ENCODE data around the gene NELL1.

The NELL1 gene

DNA sequence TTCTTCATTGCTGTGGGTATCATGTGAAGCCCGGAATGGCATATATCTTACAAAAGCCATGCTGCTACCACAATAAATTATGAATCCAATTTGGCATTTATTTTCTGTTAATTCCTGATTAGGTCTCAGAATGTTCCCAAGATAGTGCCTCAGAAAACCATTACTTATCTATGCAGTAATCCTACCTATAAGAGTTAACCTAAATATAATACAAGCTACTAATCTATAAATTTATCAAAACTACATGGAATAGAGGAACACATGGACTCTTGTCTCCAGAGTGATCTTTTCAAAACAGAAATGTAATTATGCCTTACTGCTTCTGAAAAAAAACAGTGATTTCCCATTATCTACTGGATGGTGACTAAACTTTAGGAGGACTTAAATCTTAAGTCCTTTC, 835.7 kb downstream of the NELL1 start:
- in situ Hi-C loops (cut with HindIII; ENCODE audit: low sequenced_read_pairs) = no loop called here
- TF ChIP-seq, protein P1, sequence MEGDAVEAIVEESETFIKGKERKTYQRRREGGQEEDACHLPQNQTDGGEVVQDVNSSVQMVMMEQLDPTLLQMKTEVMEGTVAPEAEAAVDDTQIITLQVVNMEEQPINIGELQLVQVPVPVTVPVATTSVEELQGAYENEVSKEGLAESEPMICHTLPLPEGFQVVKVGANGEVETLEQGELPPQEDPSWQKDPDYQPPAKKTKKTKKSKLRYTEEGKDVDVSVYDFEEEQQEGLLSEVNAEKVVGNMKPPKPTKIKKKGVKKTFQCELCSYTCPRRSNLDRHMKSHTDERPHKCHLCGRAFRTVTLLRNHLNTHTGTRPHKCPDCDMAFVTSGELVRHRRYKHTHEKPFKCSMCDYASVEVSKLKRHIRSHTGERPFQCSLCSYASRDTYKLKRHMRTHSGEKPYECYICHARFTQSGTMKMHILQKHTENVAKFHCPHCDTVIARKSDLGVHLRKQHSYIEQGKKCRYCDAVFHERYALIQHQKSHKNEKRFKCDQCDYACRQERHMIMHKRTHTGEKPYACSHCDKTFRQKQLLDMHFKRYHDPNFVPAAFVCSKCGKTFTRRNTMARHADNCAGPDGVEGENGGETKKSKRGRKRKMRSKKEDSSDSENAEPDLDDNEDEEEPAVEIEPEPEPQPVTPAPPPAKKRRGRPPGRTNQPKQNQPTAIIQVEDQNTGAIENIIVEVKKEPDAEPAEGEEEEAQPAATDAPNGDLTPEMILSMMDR (IDR thresholded peaks at IDR 0.05; ENCODE audit: low read depth, low read length, missing control alignments) = no peak

DNA sequence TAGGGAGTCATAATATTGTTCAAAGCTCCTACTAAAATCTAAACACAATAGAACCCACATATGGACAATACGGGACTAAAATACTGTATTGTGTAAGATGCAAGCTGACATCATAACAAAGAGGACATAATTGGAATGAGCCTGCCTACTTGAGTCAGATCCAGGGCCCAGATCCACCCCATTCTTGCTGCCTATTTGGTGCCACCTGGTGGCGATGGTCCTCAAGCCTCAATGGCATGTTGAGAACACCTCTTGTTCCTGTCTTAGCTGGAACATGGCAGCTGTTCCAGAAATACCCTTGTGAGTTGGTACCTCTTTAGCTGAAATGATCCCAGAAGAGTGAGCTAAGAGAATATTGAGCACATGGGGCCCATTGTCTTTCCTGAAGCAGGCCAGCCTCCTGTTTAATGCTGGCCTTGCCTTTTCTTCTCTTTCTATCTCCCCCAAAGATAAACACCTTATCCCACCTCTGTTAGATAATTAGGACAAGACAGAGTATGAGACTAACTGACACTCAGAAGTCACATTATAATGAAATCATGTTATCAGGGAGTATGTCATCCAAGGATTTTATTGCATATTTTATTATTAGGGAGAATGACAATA, 842.6 kb downstream of the NELL1 start:
- DNase-seq (ENCODE audit: low read depth) = peak; percentile 40
- no peak overlapping the region for H3K4me3 ChIP-seq (ENCODE audit: low read depth, low read length)
- TF ChIP-seq, protein P1 (IDR thresholded peaks at IDR 0.05; ENCODE audit: low read depth, low read length, missing control alignments) = peak; percentile 71
- in situ Hi-C loops (cut with HindIII; ENCODE audit: low sequenced_read_pairs) = no loop called here

More for the DNA sequence above, 835.7 kb downstream of the NELL1 start:
- no peak for DNase-seq (ENCODE audit: low read depth)
- H3K4me3 ChIP-seq (ENCODE audit: low read depth, low read length) = no peak overlapping the region

DNA sequence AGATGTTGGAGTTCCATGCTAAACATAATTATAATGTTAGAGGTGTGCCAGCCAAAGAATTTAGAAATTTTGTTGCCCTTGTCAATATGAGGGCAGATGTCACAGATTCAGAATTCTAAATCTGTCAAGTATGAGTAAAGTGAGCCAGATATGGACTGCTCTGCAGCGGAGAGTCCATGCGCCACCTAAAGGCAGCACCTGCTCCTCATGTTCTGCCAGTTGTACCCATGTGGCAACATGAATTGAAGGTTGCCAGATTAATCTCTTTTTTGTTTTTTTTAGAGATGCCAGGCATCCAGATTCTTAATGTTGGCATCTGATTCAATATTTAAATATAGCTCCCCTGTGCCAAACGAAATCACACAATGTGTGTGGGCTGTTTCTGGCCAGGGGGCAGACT, 844.9 kb downstream of the NELL1 start:
- no peak overlapping the region for H3K4me3 ChIP-seq (ENCODE audit: low read depth, low read length)
- DNase-seq (ENCODE audit: low read depth) = no peak
- in situ Hi-C loops (cut with HindIII; ENCODE audit: low sequenced_read_pairs) = no loop called here
- TF ChIP-seq, protein P1 (IDR thresholded peaks at IDR 0.05; ENCODE audit: low read depth, low read length, missing control alignments) = peak; percentile 20

DNA sequence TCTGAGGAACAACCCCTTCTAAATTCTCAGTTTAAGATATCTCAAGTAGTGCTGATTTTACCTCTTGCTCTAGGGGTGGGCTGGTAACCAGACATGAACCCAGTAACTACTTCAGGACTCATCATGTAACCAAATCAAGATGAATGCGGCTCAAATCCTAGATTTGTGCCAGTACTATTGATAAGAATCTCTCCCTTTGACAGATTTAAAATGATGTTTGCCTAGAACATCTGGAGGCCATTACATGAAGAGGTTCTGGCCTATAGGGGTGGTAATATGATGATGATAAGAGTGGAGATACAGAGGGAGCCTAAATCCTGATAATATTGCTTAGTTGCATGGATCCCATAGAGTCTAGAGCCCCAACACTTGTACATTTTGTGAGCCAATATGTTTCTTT, 850.9 kb downstream of the NELL1 start:
- TF ChIP-seq, protein P1 (IDR thresholded peaks at IDR 0.05; ENCODE audit: low read depth, low read length, missing control alignments) = no peak
- no peak for DNase-seq (ENCODE audit: low read depth)
- no peak overlapping the region for H3K4me3 ChIP-seq (ENCODE audit: low read depth, low read length)
- in situ Hi-C loops (cut with HindIII; ENCODE audit: low sequenced_read_pairs) = no loop called here

DNA sequence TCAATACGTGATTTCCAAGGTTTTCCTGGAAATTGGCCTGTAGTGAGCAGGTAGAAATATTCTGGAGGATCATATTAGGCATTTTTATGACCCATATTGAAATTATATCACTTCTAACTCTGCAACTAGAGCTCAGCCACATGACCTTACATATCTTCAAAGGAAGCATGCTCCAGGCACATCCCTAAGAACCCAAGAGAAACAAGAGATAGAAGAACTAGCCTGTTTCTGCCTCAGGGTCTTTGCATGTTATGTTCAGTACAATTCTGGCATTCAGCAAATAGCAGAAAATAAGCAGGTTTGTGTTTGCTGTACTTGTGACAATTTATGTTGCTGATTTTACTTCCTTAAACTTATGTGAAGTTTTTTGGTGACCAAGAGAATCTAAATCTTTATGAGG, 859.8 kb downstream of the NELL1 start:
- DNase-seq (ENCODE audit: low read depth) = no peak
- TF ChIP-seq, protein P1 (IDR thresholded peaks at IDR 0.05; ENCODE audit: low read depth, low read length, missing control alignments) = no peak
- no peak overlapping the region for H3K4me3 ChIP-seq (ENCODE audit: low read depth, low read length)
- in situ Hi-C loops (cut with HindIII; ENCODE audit: low sequenced_read_pairs) = no loop called here

DNA sequence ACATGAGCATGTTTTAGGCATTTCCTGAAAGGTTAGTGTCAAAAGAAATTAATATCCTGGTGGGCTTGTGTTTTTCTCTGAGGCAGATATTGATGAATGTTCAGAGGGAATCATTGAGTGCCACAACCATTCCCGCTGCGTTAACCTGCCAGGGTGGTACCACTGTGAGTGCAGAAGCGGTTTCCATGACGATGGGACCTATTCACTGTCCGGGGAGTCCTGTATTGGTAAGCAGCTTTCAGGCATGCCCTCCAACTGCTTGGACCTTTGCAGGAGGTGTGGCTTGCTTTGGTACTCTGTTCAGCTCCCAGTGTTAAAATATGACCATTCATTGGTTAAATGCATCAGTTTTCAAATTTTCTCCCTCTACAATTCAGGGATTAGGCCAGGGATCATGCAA, 864.9 kb downstream of the NELL1 start:
- DNase-seq (ENCODE audit: low read depth) = no peak
- no peak overlapping the region for H3K4me3 ChIP-seq (ENCODE audit: low read depth, low read length)
- TF ChIP-seq, protein P1 (IDR thresholded peaks at IDR 0.05; ENCODE audit: low read depth, low read length, missing control alignments) = no peak
- in situ Hi-C loops (cut with HindIII; ENCODE audit: low sequenced_read_pairs) = no loop called here
